Fibroblast of the aortic adventitia (primary cell): ENCODE measurements around the gene TMX4. TPM values are rescaled to one million over a fixed set of nuclear protein-coding genes. Genes with fewer than 3 reads are reported as not detected.

Source experiments
- DNase-seq: peaks from one replicate; pipeline ENCODE4 v3.0.0-alpha.2; 2010; ENCODE audit warnings: low read depth
- H3K4me3 ChIP-seq: 2 replicates; pipeline ENCODE4 v1.5.1; 2011; ENCODE audit warnings: low read depth, mild to moderate bottlenecking, control low read depth, low read length, moderate library complexity
- total RNA-seq: library from RNA; depleted of rRNA; stranded (reverse); fragments of >200 nt; gene quantifications from 2 replicates; pipeline ENCODE4 v1.2.3, GENCODE V29; 2012; ENCODE audit warnings: low replicate concordance
- TF ChIP-seq, protein P1 (sequence below): IDR thresholded peaks from 2 replicates; pipeline ENCODE4 v1.5.1; 2011; ENCODE audit warnings: mild to moderate bottlenecking, low read length, control low read depth, inconsistent platforms; ENCODE audit not compliant: insufficient read depth

The TMX4 gene
- total RNA-seq, 1 donor = 54.6 TPM

DNA sequence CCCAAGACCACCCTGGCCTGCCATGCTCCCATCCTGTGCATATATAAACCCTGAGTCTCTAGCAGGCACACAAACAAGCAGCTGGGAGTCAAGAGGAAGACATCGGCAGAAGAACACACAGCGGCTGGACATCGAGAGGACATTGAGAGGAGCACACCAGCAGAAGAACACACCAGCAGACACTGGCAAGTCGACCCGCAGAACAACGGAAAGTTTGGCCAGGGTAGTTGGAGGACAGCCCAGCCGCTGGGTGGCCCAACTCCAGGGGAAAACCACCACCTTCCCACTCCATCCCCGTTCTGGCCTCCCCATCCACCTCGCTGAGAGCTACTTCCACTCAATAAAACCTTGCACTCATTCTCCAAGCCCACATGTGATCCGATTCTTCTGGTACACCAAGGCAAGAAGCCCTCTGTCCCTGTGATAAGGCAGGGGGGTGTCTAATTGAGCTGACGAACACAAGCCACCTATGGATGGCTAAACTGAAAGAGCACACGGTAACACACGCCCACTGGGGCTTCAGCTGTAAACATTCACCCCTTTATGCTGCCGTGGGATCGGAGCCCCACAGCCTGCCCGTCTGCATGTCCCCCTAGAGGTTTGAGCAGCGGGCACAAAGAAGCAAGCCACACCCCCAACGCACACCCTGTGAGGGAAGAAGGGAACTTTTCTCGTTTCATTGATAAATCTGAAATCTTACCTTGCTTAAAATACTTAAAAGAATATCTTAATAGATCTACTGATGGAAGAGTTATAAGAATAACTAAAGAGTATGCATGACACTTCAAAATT, 13.8 kb downstream of the TMX4 start:
- TF ChIP-seq, protein P1, sequence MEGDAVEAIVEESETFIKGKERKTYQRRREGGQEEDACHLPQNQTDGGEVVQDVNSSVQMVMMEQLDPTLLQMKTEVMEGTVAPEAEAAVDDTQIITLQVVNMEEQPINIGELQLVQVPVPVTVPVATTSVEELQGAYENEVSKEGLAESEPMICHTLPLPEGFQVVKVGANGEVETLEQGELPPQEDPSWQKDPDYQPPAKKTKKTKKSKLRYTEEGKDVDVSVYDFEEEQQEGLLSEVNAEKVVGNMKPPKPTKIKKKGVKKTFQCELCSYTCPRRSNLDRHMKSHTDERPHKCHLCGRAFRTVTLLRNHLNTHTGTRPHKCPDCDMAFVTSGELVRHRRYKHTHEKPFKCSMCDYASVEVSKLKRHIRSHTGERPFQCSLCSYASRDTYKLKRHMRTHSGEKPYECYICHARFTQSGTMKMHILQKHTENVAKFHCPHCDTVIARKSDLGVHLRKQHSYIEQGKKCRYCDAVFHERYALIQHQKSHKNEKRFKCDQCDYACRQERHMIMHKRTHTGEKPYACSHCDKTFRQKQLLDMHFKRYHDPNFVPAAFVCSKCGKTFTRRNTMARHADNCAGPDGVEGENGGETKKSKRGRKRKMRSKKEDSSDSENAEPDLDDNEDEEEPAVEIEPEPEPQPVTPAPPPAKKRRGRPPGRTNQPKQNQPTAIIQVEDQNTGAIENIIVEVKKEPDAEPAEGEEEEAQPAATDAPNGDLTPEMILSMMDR = no peak
- no peak overlapping the region for H3K4me3 ChIP-seq
- DNase-seq = no peak

GRCh38 chr20:8005033-8005432, 14.5 kb downstream of the TMX4 start:
- no peak overlapping the region for H3K4me3 ChIP-seq
- DNase-seq = no peak
- TF ChIP-seq, protein P1 = no peak

DNA sequence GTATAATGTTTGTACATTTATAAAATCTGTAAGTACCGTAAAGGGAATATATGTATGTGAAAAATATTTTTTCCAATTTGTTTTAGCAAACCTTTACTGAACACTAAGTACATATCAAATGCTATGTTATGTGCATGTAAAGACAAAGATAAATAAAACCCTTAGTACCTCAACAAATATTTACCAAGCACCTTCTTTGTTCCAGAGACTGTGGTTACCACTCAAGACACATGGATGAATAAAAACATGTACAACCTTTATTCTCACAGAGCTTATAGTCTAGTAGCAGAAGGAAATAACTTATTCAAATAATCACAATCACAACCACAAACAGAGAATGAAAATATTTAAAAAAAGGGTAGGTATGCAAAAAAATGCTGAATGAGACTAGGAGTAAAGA, 17.5 kb downstream of the TMX4 start:
- H3K4me3 ChIP-seq = no peak overlapping the region
- TF ChIP-seq, protein P1 = no peak
- no peak for DNase-seq

GRCh38 chr20:8000796-8001195, 18.8 kb downstream of the TMX4 start:
- TF ChIP-seq, protein P1 = no peak
- H3K4me3 ChIP-seq = no peak overlapping the region
- no peak for DNase-seq

DNA sequence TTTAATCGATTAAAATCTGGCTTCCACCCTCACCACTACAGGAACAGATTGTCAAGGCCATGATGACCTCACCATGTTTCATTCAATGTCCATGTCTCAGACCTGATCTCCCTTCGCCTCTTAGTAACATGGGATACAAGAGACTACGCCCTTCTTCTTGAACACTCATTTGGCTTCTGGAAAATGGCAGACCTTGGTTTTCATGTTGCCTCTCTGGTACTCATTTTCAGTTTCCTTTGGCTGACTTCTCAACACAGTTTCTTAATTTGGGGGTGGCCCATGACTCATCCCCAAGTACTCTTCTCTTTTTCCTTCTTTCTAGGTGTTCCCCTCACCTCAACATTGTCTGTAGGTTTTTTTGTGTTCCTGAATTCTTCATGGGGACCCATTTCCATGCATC, 22.7 kb downstream of the TMX4 start:
- TF ChIP-seq, protein P1 = no peak
- DNase-seq = no peak
- H3K4me3 ChIP-seq = no peak overlapping the region

DNA sequence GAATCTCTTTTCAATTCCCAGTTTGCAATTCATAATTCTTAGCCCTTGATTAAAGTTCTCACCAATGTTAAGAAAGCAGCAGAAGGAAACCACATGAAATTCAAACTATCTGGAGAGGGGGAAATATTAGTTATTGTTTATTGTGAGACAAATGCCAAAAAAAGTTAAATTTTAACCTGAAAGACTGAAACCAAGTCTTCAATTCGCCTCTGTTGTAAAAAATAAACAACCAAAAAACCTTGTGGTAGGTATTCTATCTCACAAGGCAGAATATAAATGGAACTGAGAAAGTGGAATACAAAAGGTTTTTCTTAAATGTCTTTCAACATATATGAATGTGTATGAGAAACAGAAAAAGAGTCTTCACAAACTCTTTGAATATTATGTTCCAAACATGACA, 24.8 kb downstream of the TMX4 start:
- TF ChIP-seq, protein P1 = no peak
- H3K4me3 ChIP-seq = no peak overlapping the region
- DNase-seq = no peak

GRCh38 chr20:7993703-7994102, 25.9 kb downstream of the TMX4 start:
- no peak overlapping the region for H3K4me3 ChIP-seq
- DNase-seq = no peak
- TF ChIP-seq, protein P1 = no peak
